H1 (cell line): ENCODE measurements around the gene SEL1L2. TPM values are rescaled to one million over a fixed set of nuclear protein-coding genes. Genes with fewer than 3 reads are reported as not detected.

Experiments
- ATF3 ChIP-seq: IDR thresholded peaks from 2 replicates; pipeline ENCODE4 v1.6.1; 2011; ENCODE audit warnings: low read depth, mild to moderate bottlenecking, low read length; ENCODE audit not compliant: insufficient read depth
- CBX5 ChIP-seq: fragments of 300-800, 300-1000 bp; sonication (generic); IDR thresholded peaks from 2 replicates; pipeline ENCODE4 v1.7.1; 2016; ENCODE audit warnings: antibody characterized with exemption, low read length, low read depth
- CTBP2 ChIP-seq: IDR thresholded peaks from 2 replicates; pipeline ENCODE4 v1.7.0; 2011; ENCODE audit warnings: borderline replicate concordance, mild to moderate bottlenecking, moderate library complexity, mixed read lengths, low read length; ENCODE audit not compliant: insufficient read depth, insufficient read length
- EZH2 ChIP-seq: fragments of 200-600 bp; sonication (generic); IDR thresholded peaks from 2 replicates; pipeline ENCODE4 v1.7.1; 2012; ENCODE audit warnings: low read depth, mild to moderate bottlenecking, moderate library complexity, low read length, inconsistent platforms; ENCODE audit not compliant: severe bottlenecking
- SP4 ChIP-seq: IDR thresholded peaks from 2 replicates; pipeline ENCODE4 v1.6.1; 2012; ENCODE audit warnings: low read length, inconsistent platforms
- TEAD4 ChIP-seq: IDR thresholded peaks from 2 replicates; pipeline ENCODE4 v1.6.1; 2012; ENCODE audit warnings: low read depth, low read length, inconsistent platforms, mixed read lengths
- ZNF274 ChIP-seq: IDR thresholded peaks from 2 replicates; pipeline ENCODE4 v1.7.0; 2012; ENCODE audit warnings: low read length, borderline replicate concordance; ENCODE audit errors: extremely low read depth
- polyA plus RNA-seq, 7 experiments: library from polyadenylated mRNA; depleted of rRNA in 3 of 7; stranded (reverse) in 5 of 7; unstranded in 2 of 7; fragments of >200 nt in 5 of 7; fragments of 200-250 nt in 2 of 7; gene quantifications; 1 replicate in 5 of 7; 2 replicates in 1 of 7; 4 replicates in 1 of 7; pipeline versions ENCODE4 v1.2.1 to v1.2.3, GENCODE V29; 2011 to 2013; ENCODE audit warnings: missing spikeins in 2 of 7, mixed read lengths in 2 of 7
- total RNA-seq: library from RNA; stranded (reverse); fragmentation: NEBNext Ultra II Directional; extraction: Animal tissue kit (Norgen Biotek cat#: 25700); gene quantifications from 2 replicates; pipeline ENCODE4 v1.2.1, GENCODE V29; 2021
- TF ChIP-seq, protein P1 (sequence below): IDR thresholded peaks from 2 replicates; pipeline ENCODE4 v1.6.1; 2012; ENCODE audit warnings: low read length, inconsistent platforms

Gene SEL1L2
- total and polyA plus RNA-seq, 2 of the 8 experiments (the other 6 are each of a cell fraction or from before 2014, with no cell fraction given), result not detected

GRCh38 chr20:13960525-13960924 is 29.9 kb downstream of the SEL1L2 start (continued):
- TF ChIP-seq, protein P1, sequence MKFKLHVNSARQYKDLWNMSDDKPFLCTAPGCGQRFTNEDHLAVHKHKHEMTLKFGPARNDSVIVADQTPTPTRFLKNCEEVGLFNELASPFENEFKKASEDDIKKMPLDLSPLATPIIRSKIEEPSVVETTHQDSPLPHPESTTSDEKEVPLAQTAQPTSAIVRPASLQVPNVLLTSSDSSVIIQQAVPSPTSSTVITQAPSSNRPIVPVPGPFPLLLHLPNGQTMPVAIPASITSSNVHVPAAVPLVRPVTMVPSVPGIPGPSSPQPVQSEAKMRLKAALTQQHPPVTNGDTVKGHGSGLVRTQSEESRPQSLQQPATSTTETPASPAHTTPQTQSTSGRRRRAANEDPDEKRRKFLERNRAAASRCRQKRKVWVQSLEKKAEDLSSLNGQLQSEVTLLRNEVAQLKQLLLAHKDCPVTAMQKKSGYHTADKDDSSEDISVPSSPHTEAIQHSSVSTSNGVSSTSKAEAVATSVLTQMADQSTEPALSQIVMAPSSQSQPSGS, result no peak
- TF ChIP-seq CBX5 (no peak), EZH2 (no peak), SP4 (no peak), ATF3 (no peak), CTBP2 (no peak), ZNF274 (no peak), TEAD4 (no peak)
